H1 (cell line): Measurements from ENCODE around the gene CASKIN2. TPM values are rescaled to one million over a fixed set of nuclear protein-coding genes. Genes with fewer than 3 reads are reported as not detected.

ENCODE experiments used
- CTCF ChIA-PET: fragments of 300-600 bp; sonication (Branson Sonifier 250); formaldehyde crosslinking; loops from one replicate; lab custom pipeline; 2021; ENCODE audit not compliant: partially characterized antibody; lab: Charles Lee
- POLR2A ChIA-PET: fragments of 300-600 bp; sonication (Branson Sonifier 250); formaldehyde crosslinking; loops from one replicate; lab custom pipeline; 2021; ENCODE audit warnings: inconsistent platforms; ENCODE audit not compliant: partially characterized antibody; lab: Charles Lee
- DNase-seq, 2 experiments: peaks; one replicate each; pipeline versions ENCODE4 v3.0.0 to v3.0.0-alpha.2; 2010 to 2022; ENCODE audit warnings: low spot score in 2 of 2, low read depth in 1 of 2, mixed read lengths in 1 of 2
- FAIRE-seq: peaks from 2 replicates; lab custom pipeline; 2011; peaks lifted over from hg19 to GRCh38; lab: Jason Lieb, UNC
- H2AFZ ChIP-seq: 2 replicates; pipeline ENCODE4 v1.8.1; 2012; ENCODE audit warnings: low read length, inconsistent platforms
- H2AK5ac ChIP-seq: 2 replicates; pipeline ENCODE4 v1.6.1; 2013; ENCODE audit warnings: low read depth, low read length
- H2BK120ac ChIP-seq: replicated peaks from 2 replicates; pipeline ENCODE3; 2013; ENCODE audit warnings: low read depth, low read length, inconsistent platforms
- H2BK12ac ChIP-seq: 2 replicates; pipeline ENCODE4 v1.6.1; 2013; ENCODE audit warnings: low read depth, low read length
- H2BK15ac ChIP-seq: 2 replicates; pipeline ENCODE4 v1.6.1; 2013; ENCODE audit warnings: low read length
- H2BK20ac ChIP-seq: 2 replicates; pipeline ENCODE4 v1.6.1; 2013; ENCODE audit warnings: low read length
- H2BK5ac ChIP-seq: 2 replicates; pipeline ENCODE4 v1.6.1; 2013; ENCODE audit warnings: low read depth, low read length
- H3K14ac ChIP-seq: 2 replicates; pipeline ENCODE4 v1.6.1; 2013; ENCODE audit warnings: inconsistent platforms; ENCODE audit not compliant: insufficient read length
- H3K18ac ChIP-seq: 2 replicates; pipeline ENCODE4 v1.6.1; 2013; ENCODE audit warnings: low read length; ENCODE audit errors: extremely low read depth
- H3K23ac ChIP-seq: 2 replicates; pipeline ENCODE4 v1.6.1; 2013; ENCODE audit warnings: inconsistent platforms; ENCODE audit not compliant: insufficient read length
- H3K23me2 ChIP-seq: 2 replicates; pipeline ENCODE4 v1.6.1; 2013; ENCODE audit warnings: low read depth, low read length
- H3K27ac ChIP-seq: 2 replicates; pipeline ENCODE4 v1.6.1; 2011; ENCODE audit warnings: low read depth, low read length, inconsistent platforms
- H3K27me3 ChIP-seq, 4 experiments: replicated peaks in 1 of 4; 1 replicate in 1 of 4; 2 replicates in 3 of 4; pipeline versions ENCODE4 v1.6.1 to v1.8.1; 2011 to 2013; ENCODE audit warnings: low read length in 3 of 4, mild to moderate bottlenecking in 3 of 4, inconsistent platforms in 2 of 4, mixed read lengths in 2 of 4, moderate library complexity in 1 of 4; ENCODE audit not compliant: control insufficient read depth in 3 of 4, insufficient read depth in 3 of 4; ENCODE audit errors: extremely low read depth in 1 of 4
- H3K36me3 ChIP-seq, 4 experiments: 2 replicates each; pipeline versions ENCODE4 v1.6.1 to v1.8.1; 2011 to 2013; ENCODE audit warnings: mild to moderate bottlenecking in 4 of 4, low read length in 3 of 4, moderate library complexity in 2 of 4, control low read depth in 1 of 4, inconsistent platforms in 1 of 4; ENCODE audit not compliant: insufficient read depth in 4 of 4, control insufficient read depth in 2 of 4
- H3K4ac ChIP-seq: replicated peaks from 2 replicates; pipeline ENCODE3; 2013; ENCODE audit warnings: low read length, low read depth, mixed read lengths, inconsistent platforms; ENCODE audit not compliant: insufficient read length
- H3K4me1 ChIP-seq, 4 experiments: replicated peaks in 1 of 4; 1 replicate in 1 of 4; 2 replicates in 3 of 4; pipeline versions ENCODE4 v1.6.1 to v1.8.1; 2011 to 2013; ENCODE audit warnings: low read length in 3 of 4, inconsistent platforms in 2 of 4, mixed read lengths in 1 of 4; ENCODE audit not compliant: insufficient read depth in 4 of 4, control insufficient read depth in 3 of 4
- H3K4me2 ChIP-seq, 2 experiments: 2 replicates each; pipeline versions ENCODE4 v1.6.1 to v1.8.1; 2011 to 2013; ENCODE audit warnings: low read depth in 2 of 2, low read length in 2 of 2, control low read depth in 1 of 2, inconsistent platforms in 1 of 2, mild to moderate bottlenecking in 1 of 2; ENCODE audit not compliant: insufficient read depth in 1 of 2
- H3K4me3 ChIP-seq, 4 experiments: fragments of 200-600, 300-600 bp in 1 of 4; sonication (generic), shearing (Covaris generic), sonication (Bioruptor Twin) in 1 of 4; 2 replicates each; pipeline versions ENCODE4 v1.5.1 to v1.8.1; 2011 to 2016; ENCODE audit warnings: low read length in 4 of 4, low read depth in 3 of 4, control low read depth in 2 of 4, inconsistent platforms in 2 of 4, mild to moderate bottlenecking in 2 of 4, mixed read lengths in 1 of 4, moderate library complexity in 1 of 4; ENCODE audit not compliant: insufficient read depth in 2 of 4; ENCODE audit errors: extremely low read depth in 1 of 4
- H3K56ac ChIP-seq: replicated peaks from 2 replicates; pipeline ENCODE3; 2013; ENCODE audit warnings: low read depth, mild to moderate bottlenecking, mixed read lengths, low read length, inconsistent platforms; ENCODE audit not compliant: insufficient read length
- H3K79me1 ChIP-seq: 2 replicates; pipeline ENCODE4 v1.6.1; 2013; ENCODE audit warnings: low read depth, low read length, control low read depth
- H3K79me2 ChIP-seq, 2 experiments: 2 replicates each; pipeline versions ENCODE4 v1.6.1 to v1.8.1; 2012 to 2013; ENCODE audit warnings: low read length in 2 of 2, mild to moderate bottlenecking in 2 of 2, inconsistent platforms in 1 of 2; ENCODE audit not compliant: insufficient read depth in 2 of 2, control insufficient read depth in 1 of 2
- H3K9ac ChIP-seq, 4 experiments: replicated peaks in 1 of 4; 1 replicate in 1 of 4; 2 replicates in 3 of 4; pipeline versions ENCODE4 v1.6.1 to v1.8.1; 2011 to 2013; ENCODE audit warnings: low read depth in 3 of 4, low read length in 3 of 4, control low read depth in 2 of 4, mild to moderate bottlenecking in 2 of 4, moderate library complexity in 2 of 4, inconsistent platforms in 1 of 4; ENCODE audit errors: extremely low read depth in 1 of 4
- H3K9me3 ChIP-seq, 2 experiments: 2 replicates each; pipeline versions ENCODE4 v1.6.1 to v1.8.1; 2012 to 2013; ENCODE audit warnings: mild to moderate bottlenecking in 2 of 2, moderate library complexity in 2 of 2, control low read depth in 1 of 2, inconsistent platforms in 1 of 2, low read depth in 1 of 2, low read length in 1 of 2, mixed read lengths in 1 of 2; ENCODE audit not compliant: insufficient read depth in 2 of 2
- H4K20me1 ChIP-seq, 2 experiments: replicated peaks in 1 of 2; 2 replicates each; pipeline versions ENCODE3 to v1.8.1; 2011 to 2013; ENCODE audit warnings: inconsistent platforms in 2 of 2, low read length in 2 of 2, mild to moderate bottlenecking in 1 of 2; ENCODE audit not compliant: insufficient read depth in 2 of 2, control insufficient read depth in 1 of 2
- H4K5ac ChIP-seq: 2 replicates; pipeline ENCODE4 v1.6.1; 2013; ENCODE audit warnings: low read length, low read depth, mixed read lengths, inconsistent platforms; ENCODE audit not compliant: insufficient read length
- H4K8ac ChIP-seq: 2 replicates; pipeline ENCODE4 v1.8.0; 2013; ENCODE audit warnings: mild to moderate bottlenecking, moderate library complexity, low read length, inconsistent platforms; ENCODE audit not compliant: insufficient read depth; ENCODE audit errors: extremely low read depth
- H4K91ac ChIP-seq: replicated peaks from 2 replicates; pipeline ENCODE3; 2013; ENCODE audit warnings: low read length, mixed read lengths, inconsistent platforms; ENCODE audit not compliant: insufficient read length
- CEBPB ChIP-seq: IDR thresholded peaks from 2 replicates; pipeline ENCODE4 v1.6.1; 2012; ENCODE audit warnings: low read depth, low read length
- CTCF ChIP-seq, 3 experiments: IDR thresholded peaks; 1 replicate in 2 of 3; 2 replicates in 1 of 3; pipeline versions ENCODE4 v1.5.1 to v1.6.1; 2011; ENCODE audit warnings: low read length in 3 of 3, mild to moderate bottlenecking in 3 of 3, inconsistent platforms in 2 of 3, low read depth in 1 of 3, moderate library complexity in 1 of 3; ENCODE audit not compliant: insufficient read depth in 1 of 3; ENCODE audit errors: control extremely low read depth in 1 of 3
- KDM4A ChIP-seq: IDR thresholded peaks from one replicate; pipeline ENCODE4 v1.7.1; 2012; ENCODE audit warnings: low read depth, mild to moderate bottlenecking, moderate library complexity, low read length, inconsistent platforms; ENCODE audit not compliant: severe bottlenecking
- RBBP5 ChIP-seq: IDR thresholded peaks from 2 replicates; pipeline ENCODE4 v1.7.1; 2012; ENCODE audit warnings: low read depth, mild to moderate bottlenecking, inconsistent platforms, low read length, moderate library complexity, borderline replicate concordance
- SIN3A ChIP-seq, 2 experiments: IDR thresholded peaks in 1 of 2; conservative IDR thresholded peaks in 1 of 2; 2 replicates each; pipeline ENCODE4 v1.6.1; 2011 to 2012; ENCODE audit warnings: low read length in 2 of 2, improper control_type of control experiment in 1 of 2, low read depth in 1 of 2, mild to moderate bottlenecking in 1 of 2
- TBP ChIP-seq: IDR thresholded peaks from 2 replicates; pipeline ENCODE4 v1.6.1; 2011; ENCODE audit warnings: low read depth, low read length, improper control_type of control experiment
- YY1 ChIP-seq: IDR thresholded peaks from 2 replicates; pipeline ENCODE4 v1.6.1; 2011; ENCODE audit warnings: low read depth, mild to moderate bottlenecking, low read length
- WGBS, 2 experiments: shearing (Covaris generic) in 1 of 2; methylation state at CpG; one replicate each; pipeline versions ENCODE4 v1.1.6 to v1.1.7; 2013 to 2015; ENCODE audit warnings: low lambda C conversion rate in 2 of 2, mixed read lengths in 2 of 2, inconsistent platforms in 1 of 2, low coverage in 1 of 2, missing lambda C conversion rate in 1 of 2; ENCODE audit not compliant: insufficient replicate concordance in 2 of 2, insufficient coverage in 1 of 2, insufficient read length in 1 of 2; ENCODE audit errors: extremely low coverage in 1 of 2, missing lambda C conversion rate in 1 of 2; 5-methylcytosine and 5-hydroxymethylcytosine counted together
- polyA plus RNA-seq, 7 experiments: library from polyadenylated mRNA; depleted of rRNA in 3 of 7; stranded (reverse) in 5 of 7; unstranded in 2 of 7; fragments of >200 nt in 5 of 7; fragments of 200-250 nt in 2 of 7; gene quantifications; 1 replicate in 5 of 7; 2 replicates in 1 of 7; 4 replicates in 1 of 7; pipeline versions ENCODE4 v1.2.1 to v1.2.3, GENCODE V29; 2011 to 2013; ENCODE audit warnings: missing spikeins in 2 of 7, mixed read lengths in 2 of 7
- total RNA-seq: library from RNA; stranded (reverse); fragmentation: NEBNext Ultra II Directional; extraction: Animal tissue kit (Norgen Biotek cat#: 25700); gene quantifications from 2 replicates; pipeline ENCODE4 v1.2.1, GENCODE V29; 2021

The CASKIN2 gene
- total and polyA plus RNA-seq, 2 of the 8 experiments (the other 6 are each of a cell fraction or from before 2014, with no cell fraction given) = 6.7 to 32.3 TPM

GRCh38 chr17:75542229-75542628 is 26.9 kb upstream of the CASKIN2 start:
- Histone ChIP-seq H3K23me2 (no peaks in the 10 kb centered on the region), H3K79me2 (no peaks in the 10 kb centered on the region; a peak in 1 of 4 replicates), H2BK5ac (0 out of 2 replicates have a peak overlapping the region, but pooled peaks have one; percentile 16), H4K5ac (no peak overlapping the region), H4K91ac (no peak overlapping the region), H3K9ac (no peak overlapping the region), H3K4me1 (peaks cover 0 to 12% (median 0%) of the 10 kb centered on the region in 4 experiments; a peak in 5 of 7 replicates), H3K14ac (no peak overlapping the region), H3K4me2 (no peak overlapping the region), H2AFZ (no peak overlapping the region), H2BK15ac (no peak overlapping the region), H3K4me3 (no peak overlapping the region), H2AK5ac (no peak overlapping the region), H3K27me3 (no peaks in the 10 kb centered on the region), H3K36me3 (no peaks in the 10 kb centered on the region), H3K79me1 (peaks cover 2% of the 10 kb centered on the region; the same call in 1 of the 2 replicates), H2BK120ac (no peak overlapping the region), H3K27ac (no peak overlapping the region), H3K9me3 (no peaks in the 10 kb centered on the region), H2BK12ac (0 out of 2 replicates have a peak overlapping the region, but pooled peaks have one; percentile 33), H2BK20ac (no peak overlapping the region), H3K23ac (no peak overlapping the region), H4K20me1 (peaks cover 0 to 5% of the 10 kb centered on the region in 2 experiments), H3K4ac (no peak overlapping the region), H3K18ac (no peak overlapping the region), H4K8ac (no peak overlapping the region), H3K56ac (no peak overlapping the region)
- DNase-seq = no peak
- ChIA-PET POLR2A (interaction anchor here (0.8 to 2.8 kb wide), 5 partner anchors 10 to 238 kb away, joined by 3 to 12 read pairs (median 4); a partner anchor contains a TSS), CTCF (interaction anchor here (0.6 to 4.5 kb wide), 6 partner anchors 11 to 321 kb away, joined by 3 to 27 read pairs (median 4); no protein-coding TSS in a partner anchor)
- TF ChIP-seq CEBPB = no peak
- TF ChIP-seq CTCF (IDR thresholded peaks at IDR 0.05; ENCODE audit: control extremely low read depth in 1 of 3, insufficient read depth in 1 of 3, low read depth in 1 of 3, low read length in 3 of 3) = no peak
- no peak for TF ChIP-seq KDM4A
- TF ChIP-seq YY1 = no peak
- no peak for TF ChIP-seq SIN3A (conservative IDR thresholded peaks at IDR 0.05 in 1 of 2, IDR thresholded peaks at IDR 0.05 in 1 of 2; ENCODE audit: low read depth in 1 of 2, low read length in 2 of 2)
- no peak for TF ChIP-seq TBP
- no peak for TF ChIP-seq RBBP5
- WGBS, 2 experiments = 90% methylated on average over 8 of the region's 8 CpGs; no CpG with 5 or more reads in 1 of the 2 experiments
- no peak for FAIRE-seq
